Ammon's horn (tissue), 1 donor: ENCODE results near the gene NPPC.
"Not testable (repeated sequence)": the region's sequence is repeated elsewhere in the genome, so short reads cannot be mapped to it uniquely, and the experiment has no call there.

Experiments
- DNase-seq: peaks from one replicate; pipeline ENCODE4 v3.0.0-alpha.2; 2016; ENCODE audit warnings: low spot score

Gene NPPC

GRCh38 chr2:231886071-231886681 is 40.0 kb downstream of the NPPC start:
- no peak for DNase-seq

GRCh38 chr2:231884438-231885140 is 41.6 kb downstream of the NPPC start:
- DNase-seq: no peak

GRCh38 chr2:231883468-231883881 is 42.7 kb downstream of the NPPC start:
- DNase-seq: no peak

- DNase-seq: no peak
Measured at GRCh38 chr2:231882646-231883045, 43.5 kb downstream of the NPPC start.

GRCh38 chr2:231880371-231880770 is 45.8 kb downstream of the NPPC start:
- not testable (repeated sequence) for DNase-seq

- DNase-seq: no peak
Measured at GRCh38 chr2:231879216-231879615, 47.0 kb downstream of the NPPC start.

- DNase-seq: no peak
Measured at GRCh38 chr2:231877533-231878456, 48.4 kb downstream of the NPPC start.

- DNase-seq: no peak
Measured at GRCh38 chr2:231874944-231875343, 51.3 kb downstream of the NPPC start.
